NT2/D1 (cell line): ENCODE results near the gene ACOX1.
A peak's percentile ranks its signal among the peaks of the same experiment; 100 is the strongest.

Experiments used
- DNase-seq: peaks from one replicate; pipeline ENCODE4 v3.0.0-alpha.2; 2011; ENCODE audit warnings: low read depth, low spot score
- H3K27me3 ChIP-seq: 2 replicates; pipeline ENCODE4 v1.6.0; 2011; ENCODE audit warnings: mild to moderate bottlenecking; ENCODE audit not compliant: insufficient read length, insufficient read depth
- H3K36me3 ChIP-seq: 2 replicates; pipeline ENCODE4 v1.6.1; 2011; ENCODE audit warnings: mild to moderate bottlenecking, low read length, mixed read lengths; ENCODE audit not compliant: insufficient read depth, insufficient read length
- H3K4me1 ChIP-seq: 2 replicates; pipeline ENCODE4 v1.5.1; 2011; ENCODE audit not compliant: insufficient read depth, insufficient read length
- H3K4me3 ChIP-seq: 2 replicates; pipeline ENCODE4 v1.5.1; 2011; ENCODE audit warnings: low read depth; ENCODE audit not compliant: insufficient read length
- H3K9ac ChIP-seq: 2 replicates; pipeline ENCODE4 v1.6.0; 2011; ENCODE audit warnings: low read depth; ENCODE audit not compliant: insufficient read length
- H3K9me3 ChIP-seq: 2 replicates; pipeline ENCODE4 v1.5.1; 2011; ENCODE audit warnings: mild to moderate bottlenecking, low read length; ENCODE audit not compliant: insufficient read depth
- SUZ12 ChIP-seq: IDR thresholded peaks from 2 replicates; pipeline ENCODE4 v1.6.1; 2011; ENCODE audit not compliant: insufficient read length, insufficient read depth; ENCODE audit errors: extremely low read depth
- YY1 ChIP-seq: IDR thresholded peaks from 2 replicates; pipeline ENCODE4 v1.6.1; 2011; ENCODE audit not compliant: insufficient read length, insufficient read depth
- ZNF274 ChIP-seq: IDR thresholded peaks from 2 replicates; pipeline ENCODE4 v1.6.1; 2011; ENCODE audit warnings: mild to moderate bottlenecking, low read depth, low read length

Gene ACOX1

GRCh38 chr17:75950855-75951554, 28.0 kb downstream of the ACOX1 start:
- H3K4me1 ChIP-seq, result no peaks in the 10 kb centered on the region
- no peaks in the 10 kb centered on the region for H3K9me3 ChIP-seq
- no peak overlapping the region for H3K9ac ChIP-seq
- DNase-seq, result no peak
- H3K4me3 ChIP-seq, result no peak overlapping the region
- TF ChIP-seq YY1 (no peak), SUZ12 (no peak), ZNF274 (no peak)
- H3K36me3 ChIP-seq, result peaks cover 78% of the 10 kb centered on the region
- H3K27me3 ChIP-seq, result no peaks in the 10 kb centered on the region

GRCh38 chr17:75950421-75950820, 28.5 kb downstream of the ACOX1 start:
- Histone ChIP-seq H3K4me3 (no peak overlapping the region), H3K9me3 (no peaks in the 10 kb centered on the region), H3K9ac (no peak overlapping the region), H3K27me3 (no peaks in the 10 kb centered on the region), H3K4me1 (no peaks in the 10 kb centered on the region), H3K36me3 (peaks cover 74% of the 10 kb centered on the region)
- DNase-seq, result no peak
- TF ChIP-seq SUZ12, result no peak

- no peak for DNase-seq
- no peak for TF ChIP-seq YY1
- no peak for TF ChIP-seq ZNF274
- no peak for TF ChIP-seq SUZ12
- H3K4me1 ChIP-seq, result no peaks in the 10 kb centered on the region
- H3K36me3 ChIP-seq, result peaks cover 61% of the 10 kb centered on the region
- H3K9ac ChIP-seq, result no peak overlapping the region
- H3K27me3 ChIP-seq, result no peaks in the 10 kb centered on the region
- H3K4me3 ChIP-seq, result no peak overlapping the region
- H3K9me3 ChIP-seq, result no peaks in the 10 kb centered on the region
Observed at GRCh38 chr17:75945211-75945610, 33.8 kb downstream of the ACOX1 start.

GRCh38 chr17:75943491-75943890, 35.5 kb downstream of the ACOX1 start:
- no peak for DNase-seq
- TF ChIP-seq SUZ12 (no peak), YY1 (no peak), ZNF274 (no peak)
- peaks cover 47% of the 10 kb centered on the region for H3K36me3 ChIP-seq
- H3K4me1 ChIP-seq, result no peaks in the 10 kb centered on the region
- no peak overlapping the region for H3K4me3 ChIP-seq
- no peaks in the 10 kb centered on the region for H3K9me3 ChIP-seq
- no peaks in the 10 kb centered on the region for H3K27me3 ChIP-seq
- no peak overlapping the region for H3K9ac ChIP-seq

GRCh38 chr17:75942473-75942872, 36.5 kb downstream of the ACOX1 start:
- TF ChIP-seq YY1 (no peak), ZNF274 (no peak)
- DNase-seq, result no peak

GRCh38 chr17:75941442-75941819, 37.5 kb downstream of the ACOX1 start:
- H3K4me3 ChIP-seq, result peak overlapping the region; percentile 21
- DNase-seq, result no peak
- no peak for TF ChIP-seq YY1
- TF ChIP-seq SUZ12, result no peak
- TF ChIP-seq ZNF274, result no peak
- no peaks in the 10 kb centered on the region for H3K27me3 ChIP-seq
- no peaks in the 10 kb centered on the region for H3K9me3 ChIP-seq
- H3K4me1 ChIP-seq, result no peaks in the 10 kb centered on the region
- no peak overlapping the region for H3K9ac ChIP-seq
- peaks cover 39% of the 10 kb centered on the region for H3K36me3 ChIP-seq

More at GRCh38 chr17:75942473-75942872, 36.5 kb downstream of the ACOX1 start:
- peaks cover 44% of the 10 kb centered on the region for H3K36me3 ChIP-seq
- H3K9me3 ChIP-seq, result no peaks in the 10 kb centered on the region
- no peak overlapping the region for H3K9ac ChIP-seq
- no peak overlapping the region for H3K4me3 ChIP-seq
- H3K4me1 ChIP-seq, result no peaks in the 10 kb centered on the region
- H3K27me3 ChIP-seq, result no peaks in the 10 kb centered on the region

GRCh38 chr17:75940727-75941441, 38.1 kb downstream of the ACOX1 start, which contains the start of gene FBF1:
Gene FBF1, minus strand, starts transcription at chr17:75941042. Its CDS starts 2,893 bp downstream, at chr17:75938149.
- no peak for TF ChIP-seq SUZ12
- TF ChIP-seq YY1, result peak; percentile 20
- peak; percentile 85 for DNase-seq
- Histone ChIP-seq H3K4me1 (no peaks in the 10 kb centered on the region), H3K36me3 (peaks cover 37% of the 10 kb centered on the region), H3K9ac (peak within 1 kb of the TSS; percentile 96), H3K9me3 (no peaks in the 10 kb centered on the region), H3K4me3 (peak within 1 kb of the TSS; percentile 90), H3K27me3 (no peaks in the 10 kb centered on the region)
